GM18498 (cell line): ENCODE data around the gene KCNK6.

ENCODE experiments used
- ATAC-seq: cut with Tn5 transposase; IDR thresholded peaks from one replicate; pipeline ENCODE4 v1.9.1; 2021; ENCODE audit warnings: mild to moderate bottlenecking, moderate library complexity; ENCODE audit not compliant: unreplicated experiment

Gene KCNK6

DNA sequence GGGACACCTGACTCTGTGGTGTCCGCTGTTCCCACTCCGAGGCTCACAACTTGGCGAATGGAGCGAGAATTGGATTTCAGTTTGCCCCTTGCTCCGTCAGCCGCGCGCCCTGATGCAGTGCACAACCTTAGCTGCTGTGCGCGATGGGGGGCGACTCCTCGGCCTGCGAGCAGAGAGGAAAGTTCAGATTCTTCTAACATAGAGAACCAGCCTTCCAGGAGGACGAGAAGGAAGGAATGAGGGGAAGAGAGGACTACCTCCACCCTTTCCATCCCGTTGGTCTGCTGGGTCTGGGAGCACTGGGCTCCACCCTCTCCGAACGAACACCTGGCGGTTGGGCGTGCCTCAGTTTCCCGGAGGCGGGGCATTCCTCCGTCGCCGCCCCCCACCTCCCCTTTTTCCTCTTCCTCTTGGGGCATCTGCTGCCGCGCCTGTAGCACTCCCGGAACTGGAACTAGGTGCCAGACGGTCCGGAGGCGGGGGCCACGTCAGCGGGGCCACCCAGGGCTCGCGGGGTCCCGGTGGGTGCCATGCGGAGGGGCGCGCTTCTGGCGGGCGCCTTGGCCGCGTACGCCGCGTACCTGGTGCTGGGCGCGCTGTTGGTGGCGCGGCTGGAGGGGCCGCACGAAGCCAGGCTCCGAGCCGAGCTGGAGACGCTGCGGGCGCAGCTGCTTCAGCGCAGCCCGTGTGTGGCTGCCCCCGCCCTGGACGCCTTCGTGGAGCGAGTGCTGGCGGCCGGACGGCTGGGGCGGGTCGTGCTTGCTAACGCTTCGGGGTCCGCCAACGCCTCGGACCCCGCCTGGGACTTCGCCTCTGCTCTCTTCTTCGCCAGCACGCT is at the start of gene KCNK6:
KCNK6 (plus strand) TSS at position 425 of the 838 bp plus-strand sequence; CDS start at position 531, 106 bp downstream.
- no peak for ATAC-seq

DNA sequence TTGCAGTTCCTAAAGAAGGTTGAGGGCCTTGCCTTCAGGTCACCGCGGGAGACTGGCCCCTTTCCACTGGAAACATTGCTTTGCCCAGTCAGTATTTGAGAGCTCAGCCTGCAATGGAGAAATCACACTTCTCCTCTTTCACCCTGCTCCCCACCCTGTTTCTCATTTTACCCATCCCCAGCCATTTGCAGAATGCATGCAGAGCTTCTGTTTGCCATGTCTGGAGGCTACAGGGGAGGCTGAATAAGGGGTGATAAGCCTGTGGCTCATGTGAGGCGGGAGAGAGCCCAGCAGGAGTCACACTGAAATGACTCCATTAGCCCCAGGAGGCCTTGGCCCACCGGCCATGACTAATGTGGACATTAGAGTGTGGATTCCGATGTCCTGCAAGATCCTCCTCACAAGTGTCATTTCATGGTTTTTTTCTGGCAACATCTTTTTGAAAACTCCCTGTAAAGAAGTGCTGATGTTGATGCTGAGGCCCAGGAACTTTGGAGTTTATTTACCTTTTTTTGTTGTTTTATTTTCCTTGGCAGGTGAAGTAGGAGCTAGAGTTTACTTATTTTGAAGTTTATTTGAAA is 49.0 kb upstream of the KCNK6 start:
- no peak for ATAC-seq

DNA sequence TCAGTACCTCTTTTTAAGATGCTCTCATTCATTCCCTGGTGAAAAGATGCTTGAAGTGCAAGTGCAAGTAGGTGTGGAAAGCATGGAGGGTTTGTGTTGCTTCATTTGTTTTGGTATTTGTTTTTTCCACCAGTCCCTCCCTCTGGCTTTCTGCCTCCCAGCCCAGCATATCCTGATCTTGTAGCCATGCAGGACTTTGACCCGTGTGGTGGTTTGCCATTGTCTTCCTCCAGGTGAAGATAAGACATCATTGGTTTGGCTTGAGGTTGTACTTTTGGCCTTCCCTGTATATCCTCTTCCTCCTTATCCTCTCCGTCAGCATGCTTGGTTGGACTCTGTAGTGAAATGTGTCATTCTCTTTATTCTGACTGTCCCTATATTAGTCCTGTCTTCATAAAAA is 46.1 kb upstream of the KCNK6 start:
- no peak for ATAC-seq

DNA sequence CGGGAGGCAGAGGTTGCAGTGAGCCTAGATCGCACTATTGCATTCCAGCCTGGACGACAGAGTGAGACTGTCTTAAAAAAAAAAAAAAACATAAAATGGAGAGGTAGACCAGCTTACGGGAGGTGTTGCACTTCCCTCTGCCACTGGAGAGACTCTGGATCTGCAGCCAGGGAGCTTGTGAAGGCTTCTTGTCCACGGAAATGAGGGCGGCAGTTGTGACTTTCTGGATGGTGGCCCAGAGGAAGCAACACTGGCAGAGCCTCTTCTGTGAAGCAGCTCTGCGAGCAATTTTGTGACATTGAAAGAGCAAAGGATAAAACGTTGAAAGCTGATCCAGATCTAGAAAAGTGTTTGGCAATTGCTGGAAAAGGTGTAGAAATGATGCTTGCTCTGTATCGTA is 44.9 kb upstream of the KCNK6 start:
- no peak for ATAC-seq

DNA sequence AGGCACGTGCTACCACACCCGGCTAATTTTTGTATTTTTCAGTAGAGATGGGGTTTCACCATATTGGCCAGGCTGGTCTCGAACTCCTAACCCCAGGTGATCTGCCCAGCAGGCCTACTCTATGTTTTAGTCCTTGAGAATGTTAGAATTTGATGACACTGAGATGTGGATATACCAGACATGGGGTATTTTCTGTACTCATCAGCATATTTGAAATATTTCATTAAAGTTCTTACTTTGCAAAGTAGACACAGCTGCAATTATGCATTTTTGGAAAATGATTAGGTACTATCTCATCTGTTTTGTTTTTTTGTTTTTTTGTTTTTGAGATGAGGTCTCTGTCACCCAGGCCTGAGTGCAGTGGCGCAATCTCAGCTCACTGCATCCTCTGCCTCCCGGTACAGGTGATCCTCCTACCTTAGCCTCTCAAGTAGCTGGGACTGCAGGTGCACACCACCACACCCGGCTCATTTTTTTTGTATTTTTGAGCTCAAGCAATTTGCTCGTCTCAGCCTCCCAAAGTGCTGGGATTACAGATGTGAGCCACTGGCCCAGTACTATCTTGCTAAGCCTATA is 42.6 kb upstream of the KCNK6 start:
- ATAC-seq: no peak

DNA sequence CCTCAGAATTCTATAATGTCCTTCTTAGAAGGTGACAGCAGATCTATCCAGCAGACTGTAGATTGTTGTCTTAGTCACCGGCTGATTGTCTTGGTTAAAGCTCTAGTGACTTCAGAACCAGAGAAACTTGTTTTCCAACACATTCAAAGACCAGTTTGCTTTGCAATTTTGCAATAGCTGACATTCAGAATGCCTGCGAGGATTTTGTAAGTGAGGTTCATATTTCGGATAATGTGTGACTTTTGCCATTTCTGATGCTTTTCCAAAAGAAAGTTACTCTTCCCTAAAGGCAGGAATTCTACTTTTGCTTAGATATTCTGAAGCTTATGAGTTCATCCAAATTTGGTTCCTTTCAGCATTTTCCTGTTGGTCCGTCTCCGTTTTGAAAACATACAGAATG is 42.1 kb upstream of the KCNK6 start:
- no peak for ATAC-seq

DNA sequence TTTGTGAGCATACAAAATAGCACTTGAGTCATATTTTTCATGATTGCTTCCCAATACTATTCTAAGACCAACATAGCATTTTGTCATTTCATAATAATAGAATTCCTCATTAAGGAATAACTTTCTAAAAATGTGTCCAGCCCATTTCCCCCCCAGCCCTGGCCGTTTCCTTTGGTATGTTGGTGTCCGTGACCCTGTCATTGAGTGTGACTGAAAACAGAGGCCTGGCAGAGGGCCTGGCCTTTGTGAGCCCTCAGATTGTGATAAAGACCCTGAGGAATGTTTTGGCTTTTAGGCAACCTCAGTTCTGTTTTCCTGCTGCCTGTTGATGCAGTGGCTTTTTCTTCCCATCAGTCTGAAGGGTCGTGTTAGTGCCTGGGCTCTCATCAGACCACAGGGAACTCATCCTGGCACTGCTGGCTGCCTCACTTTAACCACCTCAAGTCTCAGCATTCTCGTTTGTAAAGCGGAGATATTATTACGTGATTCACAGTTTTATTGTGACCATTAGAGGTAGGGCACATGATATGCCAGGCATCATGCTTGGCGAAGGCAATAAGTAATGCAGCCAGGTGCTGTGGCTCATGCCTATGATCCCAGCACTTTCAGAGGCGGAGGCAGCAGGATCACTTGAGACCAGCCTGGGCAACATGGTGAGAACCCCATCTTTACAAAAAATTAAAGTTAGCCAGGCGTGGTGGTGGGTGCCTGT is 41.5 kb upstream of the KCNK6 start:
- ATAC-seq: no peak

DNA sequence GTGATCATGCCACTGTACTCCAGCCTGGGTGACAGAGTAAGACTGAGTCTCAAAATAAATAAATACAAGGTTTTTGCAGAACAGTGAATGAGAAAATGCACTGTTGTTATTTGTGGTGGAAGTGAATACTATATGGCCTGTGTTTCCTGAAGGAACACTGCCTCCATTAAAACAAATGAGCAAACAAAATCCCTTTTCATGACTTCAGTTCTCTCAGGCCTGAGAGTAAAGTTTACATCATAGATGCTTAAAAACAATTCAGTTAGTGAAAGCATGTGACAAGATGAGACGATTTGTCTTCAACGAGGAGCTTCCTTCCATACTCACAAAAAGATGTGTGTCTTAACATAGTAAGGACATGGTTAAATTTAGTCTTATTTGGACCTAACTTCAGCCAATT is 40.9 kb upstream of the KCNK6 start:
- no peak for ATAC-seq

DNA sequence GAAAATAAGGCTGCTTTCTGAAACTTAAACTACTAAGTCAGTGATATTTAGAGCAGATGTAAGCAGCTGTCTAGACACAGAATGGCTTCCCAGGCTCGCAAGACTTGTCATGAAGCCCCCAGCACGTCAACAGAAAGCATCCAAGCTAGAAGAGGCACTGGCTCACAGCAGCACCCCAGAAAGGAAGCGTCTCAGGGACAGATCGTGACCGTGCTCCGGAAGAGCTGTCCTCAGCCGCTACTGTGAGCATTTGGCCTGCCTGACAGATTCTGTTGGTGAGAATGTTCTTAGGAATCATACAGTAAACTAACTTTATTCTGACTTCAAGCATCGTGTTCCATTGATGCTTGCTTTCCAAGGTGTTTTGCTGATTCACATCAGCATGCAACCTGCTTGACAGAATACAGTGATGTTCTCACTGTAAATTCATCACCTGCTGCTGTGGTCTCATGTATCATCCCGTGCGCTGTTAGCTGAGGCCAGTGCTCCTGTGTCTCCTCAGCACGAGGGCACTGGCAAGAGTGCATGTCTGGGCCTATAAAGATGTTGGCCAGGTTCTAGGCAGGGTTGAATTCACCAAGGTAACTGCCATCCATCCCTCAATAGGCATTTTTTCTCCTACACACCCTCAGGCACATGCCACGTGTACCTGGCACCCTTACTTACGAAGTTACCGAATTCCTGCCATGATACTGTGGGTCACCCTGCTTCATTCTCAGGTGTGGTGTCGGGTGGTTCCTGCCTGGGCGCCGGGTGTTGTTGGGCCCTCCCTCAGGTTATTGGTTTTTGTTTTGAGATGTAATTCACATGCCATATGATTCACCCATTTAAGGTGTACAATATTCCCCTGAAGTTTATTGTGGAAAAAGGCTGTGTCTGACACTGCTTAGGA is 39.4 kb upstream of the KCNK6 start:
- no peak for ATAC-seq

DNA sequence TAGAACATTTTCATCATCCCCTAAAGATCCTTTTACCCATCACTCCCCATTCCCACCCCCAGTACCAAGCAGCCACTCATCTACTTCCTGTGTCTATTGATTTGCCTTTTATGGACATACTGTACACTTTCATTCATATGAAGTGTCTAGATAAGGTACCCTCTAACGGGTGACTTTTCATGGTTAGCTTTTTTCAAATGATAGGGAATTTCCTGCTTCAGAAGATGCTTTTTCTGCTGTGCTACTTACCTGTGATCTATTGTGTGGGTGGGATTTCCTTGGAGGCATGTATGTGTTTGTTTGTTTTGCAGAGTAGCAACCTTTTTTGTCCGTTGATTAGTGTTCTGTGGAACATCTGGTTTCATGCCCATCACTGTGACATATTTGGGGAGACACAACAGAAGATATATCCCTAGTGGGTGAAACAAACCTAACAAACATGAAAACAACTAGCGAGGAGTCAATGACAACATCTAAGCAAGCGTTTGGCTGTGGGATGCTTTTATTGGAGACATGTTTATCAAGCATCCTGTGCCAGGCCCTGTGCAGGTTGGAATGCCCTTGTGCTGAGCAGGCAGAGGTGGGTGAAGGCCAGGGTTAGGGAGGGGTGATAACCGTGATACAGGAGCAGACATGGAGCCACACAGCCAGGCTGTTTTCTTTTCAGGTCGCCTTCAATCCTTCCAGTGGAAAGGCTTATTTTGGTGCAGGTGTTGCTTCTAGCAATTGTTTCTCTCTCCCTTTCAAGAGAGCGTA is 37.7 kb upstream of the KCNK6 start:
- ATAC-seq: no peak

DNA sequence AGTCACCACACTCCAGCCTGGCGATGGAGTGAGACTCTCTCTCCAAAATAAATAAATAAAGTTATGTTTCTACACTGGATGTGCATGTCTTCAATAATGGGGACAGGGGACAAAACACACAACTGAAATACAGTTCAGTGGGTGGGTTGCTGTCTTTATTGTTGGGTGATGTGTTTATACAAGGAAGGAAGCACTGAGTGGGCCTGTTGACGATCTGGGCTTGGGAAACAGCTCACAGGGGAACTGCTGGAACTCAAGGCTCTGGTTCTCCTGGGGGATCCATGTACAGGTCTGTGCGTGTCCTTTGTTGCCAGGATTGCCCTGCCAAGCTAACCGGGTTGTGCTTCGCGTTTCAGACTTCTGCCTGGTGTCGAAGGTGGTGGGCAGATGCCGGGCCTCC is 36.4 kb upstream of the KCNK6 start:
- ATAC-seq: no peak

DNA sequence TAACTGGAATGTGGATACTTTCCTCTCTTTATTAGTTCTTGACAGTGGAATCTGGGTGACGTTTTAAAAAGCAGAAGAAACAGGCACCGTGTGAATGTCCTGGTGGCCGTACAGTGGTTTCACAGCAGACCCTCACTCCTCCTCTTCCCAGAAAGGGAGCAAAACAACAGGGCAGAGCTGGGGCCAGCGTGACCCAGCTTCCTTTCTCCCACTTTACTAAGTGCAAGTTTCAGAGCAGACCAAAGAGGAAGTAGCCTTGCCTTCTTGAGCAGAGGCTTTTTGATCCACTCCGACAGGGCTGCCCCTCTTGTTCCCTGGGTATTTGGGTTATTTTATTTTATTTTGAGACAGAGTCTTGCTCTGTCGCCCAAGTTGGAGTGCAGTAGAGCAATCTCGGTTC is 35.2 kb upstream of the KCNK6 start:
- ATAC-seq: no peak

DNA sequence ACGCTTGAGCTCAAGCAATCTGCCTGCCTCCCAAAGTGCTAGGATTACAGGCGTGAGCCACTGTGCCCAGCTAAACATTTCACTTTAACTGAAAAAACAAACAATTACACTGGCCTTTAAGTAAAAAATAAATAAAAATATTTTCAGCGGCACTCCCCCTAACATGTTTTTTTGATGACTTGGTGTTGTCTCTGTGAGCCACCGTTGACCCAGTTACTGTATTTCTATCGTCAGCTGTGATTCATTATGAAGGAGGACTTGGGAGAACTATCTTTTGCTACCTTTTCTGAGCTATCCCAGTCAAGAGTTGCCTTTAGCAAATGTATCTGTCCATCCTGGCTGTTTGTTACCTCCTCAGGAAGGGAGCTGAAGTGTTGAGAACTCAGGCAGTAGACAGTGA is 34.1 kb upstream of the KCNK6 start:
- no peak for ATAC-seq

DNA sequence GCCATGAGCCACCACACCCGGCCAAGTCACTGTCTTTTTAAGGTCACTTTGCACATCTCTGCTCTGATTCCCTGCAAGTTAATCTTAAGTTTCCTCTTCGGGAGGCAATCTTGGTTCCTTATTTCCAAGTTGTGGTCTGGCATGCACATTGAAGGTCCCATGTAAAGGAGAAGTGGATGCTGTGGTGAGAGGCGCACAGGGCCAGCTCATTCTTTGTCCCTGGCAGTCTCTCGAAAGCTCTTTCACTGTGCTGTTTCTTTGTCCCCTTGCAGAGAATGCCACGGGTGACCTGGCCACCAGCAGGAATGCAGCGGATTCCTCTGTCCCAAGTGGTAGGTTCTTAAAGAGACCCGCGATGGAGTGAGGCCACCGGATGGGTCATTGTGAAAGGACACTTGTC is 32.0 kb upstream of the KCNK6 start:
- no peak for ATAC-seq

DNA sequence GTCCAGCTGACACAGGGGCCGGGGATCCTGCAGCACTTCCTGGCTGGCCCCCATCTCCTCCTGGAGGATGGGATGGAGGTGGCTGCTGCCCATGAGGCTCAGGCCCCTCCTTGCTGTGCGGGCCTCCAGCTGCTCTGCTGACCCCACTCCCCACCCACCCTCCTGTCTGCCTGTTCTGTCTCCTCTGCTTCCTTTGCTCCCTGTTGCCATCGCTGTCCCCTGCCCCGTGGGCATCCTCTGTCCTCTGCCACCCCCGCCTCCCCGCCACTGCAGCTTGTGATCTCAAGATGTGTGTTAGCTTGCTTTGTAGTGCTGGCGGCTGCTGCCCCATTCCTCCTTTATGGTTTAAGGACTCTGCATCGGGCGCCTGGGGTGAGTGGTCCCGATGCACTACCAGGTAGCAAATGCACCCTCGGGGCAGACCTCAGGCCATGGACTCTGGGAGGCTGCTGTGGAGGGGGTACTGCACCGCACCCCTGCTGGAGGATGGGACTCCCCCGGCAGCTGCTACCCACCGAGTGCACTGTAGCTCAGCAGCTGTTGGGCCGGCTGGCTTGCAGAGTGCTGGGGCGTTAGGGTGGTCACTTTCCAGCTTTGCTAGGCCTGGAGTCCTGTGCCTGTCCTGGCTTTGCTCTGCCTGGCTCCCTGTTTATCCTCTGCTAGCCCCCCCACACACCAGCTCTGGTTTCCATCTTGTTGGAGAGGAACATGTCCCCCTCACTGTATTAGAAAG is 31.4 kb upstream of the KCNK6 start:
- ATAC-seq: no peak

DNA sequence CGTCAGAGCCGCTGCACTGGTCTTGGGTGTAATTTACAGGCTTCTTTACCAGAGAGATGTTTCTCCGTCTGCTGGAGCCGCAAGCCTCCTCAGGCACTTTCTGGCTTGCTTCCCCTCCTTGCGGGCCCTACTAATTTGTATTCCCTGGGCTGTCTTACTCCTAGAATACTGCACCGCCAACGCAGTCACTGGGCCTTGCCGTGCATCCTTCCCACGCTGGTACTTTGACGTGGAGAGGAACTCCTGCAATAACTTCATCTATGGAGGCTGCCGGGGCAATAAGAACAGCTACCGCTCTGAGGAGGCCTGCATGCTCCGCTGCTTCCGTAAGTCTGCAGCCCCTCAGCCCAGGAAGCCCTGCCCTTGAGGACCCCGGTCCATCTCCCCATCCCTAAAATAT is 29.7 kb upstream of the KCNK6 start:
- no peak for ATAC-seq

DNA sequence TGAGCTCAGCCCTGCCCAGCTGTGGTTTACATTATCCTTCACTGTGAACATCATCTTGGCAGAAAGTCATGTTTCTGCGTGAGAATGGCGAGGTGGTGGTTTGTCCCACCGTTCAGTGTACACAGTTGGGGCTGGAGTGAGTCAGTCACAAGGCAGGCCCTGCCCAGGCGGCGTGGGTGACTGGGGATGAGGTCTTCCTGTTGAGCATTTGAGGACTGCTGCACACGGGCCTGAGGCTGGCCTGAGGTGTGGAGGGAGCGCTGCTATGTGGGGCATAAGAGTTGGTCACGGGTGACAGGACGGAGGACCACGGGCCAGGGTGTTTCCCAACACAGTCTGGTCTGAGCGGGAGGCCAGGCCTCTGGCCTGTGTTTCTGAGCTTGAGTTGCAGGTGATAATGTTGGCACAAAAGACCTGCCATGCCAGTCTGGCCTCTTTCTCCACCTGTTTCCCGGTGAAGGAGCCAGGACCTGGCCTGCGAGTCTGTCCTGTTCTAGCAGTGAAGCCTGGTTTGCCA is 29.0 kb upstream of the KCNK6 start:
- no peak for ATAC-seq

DNA sequence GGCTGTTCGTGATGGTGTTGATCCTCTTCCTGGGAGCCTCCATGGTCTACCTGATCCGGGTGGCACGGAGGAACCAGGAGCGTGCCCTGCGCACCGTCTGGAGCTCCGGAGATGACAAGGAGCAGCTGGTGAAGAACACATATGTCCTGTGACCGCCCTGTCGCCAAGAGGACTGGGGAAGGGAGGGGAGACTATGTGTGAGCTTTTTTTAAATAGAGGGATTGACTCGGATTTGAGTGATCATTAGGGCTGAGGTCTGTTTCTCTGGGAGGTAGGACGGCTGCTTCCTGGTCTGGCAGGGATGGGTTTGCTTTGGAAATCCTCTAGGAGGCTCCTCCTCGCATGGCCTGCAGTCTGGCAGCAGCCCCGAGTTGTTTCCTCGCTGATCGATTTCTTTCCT is 27.8 kb upstream of the KCNK6 start:
- no peak for ATAC-seq

DNA sequence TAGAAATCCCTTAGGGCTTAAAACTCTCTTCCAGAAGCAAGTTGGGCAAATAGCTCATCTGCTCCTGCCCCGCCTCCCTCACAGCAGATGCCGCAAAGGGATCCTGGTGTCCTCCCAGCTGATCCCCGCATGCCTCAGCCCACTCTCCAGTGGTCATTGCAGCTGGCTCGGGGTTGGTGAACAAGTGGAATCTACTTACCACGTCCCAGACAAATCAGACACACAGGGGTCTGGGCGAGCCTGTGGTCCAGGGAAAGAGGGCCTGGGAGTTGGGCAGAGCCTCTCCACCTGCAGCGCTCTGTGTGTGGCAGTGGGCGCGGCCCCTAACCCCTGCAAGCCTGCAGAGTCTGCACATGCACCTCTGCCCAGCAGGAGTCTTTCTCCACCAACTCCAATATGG is 26.4 kb upstream of the KCNK6 start:
- no peak for ATAC-seq
